WTC11 (cell line): ENCODE data around the gene PLEKHA6.

Experiments
- CREB1 ChIP-seq: sonication (generic); formaldehyde crosslinking; IDR thresholded peaks from 2 replicates; pipeline ENCODE4 v1.8.0; 2023; ENCODE audit warnings: mild to moderate bottlenecking, missing genetic modification reagents
- CTCF ChIP-seq: fragments of 200-600 bp; IDR thresholded peaks from 2 replicates; pipeline ENCODE4 v1.8.0; 2022; ENCODE audit warnings: antibody characterized with exemption
- E2F1 ChIP-seq: sonication (generic); formaldehyde crosslinking; IDR thresholded peaks from 2 replicates; pipeline ENCODE4 v1.8.0; 2022; ENCODE audit warnings: mild to moderate bottlenecking, missing genetic modification reagents
- ESRRA ChIP-seq: sonication (generic); formaldehyde crosslinking; IDR thresholded peaks from 2 replicates; pipeline ENCODE4 v1.8.1; 2022; ENCODE audit warnings: mild to moderate bottlenecking, missing genetic modification reagents, borderline replicate concordance
- FOXK1 ChIP-seq: sonication (generic); formaldehyde crosslinking; IDR thresholded peaks from 2 replicates; pipeline ENCODE4 v1.8.0; 2022; ENCODE audit warnings: mild to moderate bottlenecking, moderate library complexity, missing genetic modification reagents
- JUN ChIP-seq: sonication (generic); formaldehyde crosslinking; IDR thresholded peaks from 2 replicates; pipeline ENCODE4 v1.8.0; 2023; ENCODE audit warnings: mild to moderate bottlenecking, missing genetic modification reagents
- MAX ChIP-seq: sonication (generic); formaldehyde crosslinking; IDR thresholded peaks from 2 replicates; pipeline ENCODE4 v1.8.0; 2022; ENCODE audit warnings: mild to moderate bottlenecking, missing genetic modification reagents
- NFYB ChIP-seq: sonication (generic); formaldehyde crosslinking; conservative IDR thresholded peaks from 2 replicates; pipeline ENCODE4 v1.8.0; 2022; ENCODE audit warnings: low read depth, missing genetic modification reagents
- TEAD4 ChIP-seq: sonication (generic); formaldehyde crosslinking; IDR thresholded peaks from 2 replicates; pipeline ENCODE4 v1.8.0; 2022; ENCODE audit warnings: mild to moderate bottlenecking, missing genetic modification reagents

GRCh38 chr1:204263254-204263910 lies 96.3 kb downstream of the PLEKHA6 start:
- TF ChIP-seq MAX (CRISPR knock-in tag) (no peak), CTCF (no peak), E2F1 (CRISPR knock-in tag) (no peak), CREB1 (CRISPR knock-in tag) (no peak), NFYB (CRISPR knock-in tag) (no peak), ESRRA (CRISPR knock-in tag) (no peak), FOXK1 (CRISPR knock-in tag) (no peak), TEAD4 (CRISPR knock-in tag) (no peak), JUN (no peak)
